ENCODE data around the gene WDFY1.

GRCh38 chr2:223920109-223920508 is 25.0 kb downstream of the WDFY1 start:
- TF ChIP-seq CTCF (IDR thresholded peaks at IDR 0.05) = no peak
- no peak for TF ChIP-seq POLR2A (IDR thresholded peaks at IDR 0.05)

Measured in adrenal gland (tissue), 5 donors.